Left ventricle myocardium inferior (tissue), 1 donor: ENCODE data around the gene SST. TPM values are rescaled to one million over a fixed set of nuclear protein-coding genes. Genes with fewer than 3 reads are reported as not detected.

Experiments
- DNase-seq: peaks from one replicate; pipeline ENCODE4 v3.0.0-alpha.2; 2020
- H3K27ac ChIP-seq: fragments of 200-600 bp; replicated peaks from 2 replicates; pipeline ENCODE4 v1.8.0; 2021
- H3K27me3 ChIP-seq: fragments of 200-600 bp; 2 replicates; pipeline ENCODE4 v1.8.0; 2021; ENCODE audit warnings: low read depth
- H3K36me3 ChIP-seq: fragments of 200-600 bp; 2 replicates; pipeline ENCODE4 v1.8.0; 2021
- H3K4me1 ChIP-seq: fragments of 200-600 bp; 2 replicates; pipeline ENCODE4 v1.8.0; 2021
- H3K4me3 ChIP-seq: fragments of 200-600 bp; 2 replicates; pipeline ENCODE4 v1.8.0; 2021; ENCODE audit warnings: mild to moderate bottlenecking, moderate library complexity
- H3K9me3 ChIP-seq: fragments of 200-600 bp; replicated peaks from 2 replicates; pipeline ENCODE4 v1.8.0; 2021
- CTCF ChIP-seq: fragments of 200-600 bp; IDR thresholded peaks from 2 replicates; pipeline ENCODE4 v1.8.0; 2021; ENCODE audit warnings: antibody characterized with exemption, mild to moderate bottlenecking, borderline replicate concordance
- intact Hi-C: fragments of 100-400 bp; cut with micrococcal nuclease; formaldehyde crosslinking; loops from one replicate; pipeline ENCODE4 v1.11.0; 2022
- total RNA-seq: library from RNA; stranded (reverse); fragmentation: NEBNext Ultra II Directional; extraction: Animal tissue kit (Norgen Biotek cat#: 25700); gene quantifications from one replicate; pipeline ENCODE4 v1.2.1, GENCODE V29; 2021
- donor health status: DM: no; HTN: yes; CAD: no; lungs with severe emphysema.

SST gene
- total RNA-seq, 1 donor from 2014 or later, result not detected

- no peak for DNase-seq
- H3K9me3 ChIP-seq, result peaks cover 13% of the 10 kb centered on the region
- no peak for TF ChIP-seq CTCF
- peaks cover 10% of the 10 kb centered on the region for H3K27me3 ChIP-seq
- H3K27ac ChIP-seq, result no peak overlapping the region
- no peaks in the 10 kb centered on the region for H3K36me3 ChIP-seq
- no peaks in the 10 kb centered on the region for H3K4me1 ChIP-seq
- no peak overlapping the region for H3K4me3 ChIP-seq
- intact Hi-C loops, result no loop called here
Observed at GRCh38 chr3:187629711-187630110, 40.5 kb downstream of the SST start.

GRCh38 chr3:187628169-187628568, 42.0 kb downstream of the SST start:
- no peak overlapping the region for H3K4me3 ChIP-seq
- H3K27me3 ChIP-seq, result peaks cover 26% of the 10 kb centered on the region
- intact Hi-C loops, result no loop called here
- no peaks in the 10 kb centered on the region for H3K9me3 ChIP-seq
- H3K4me1 ChIP-seq, result no peaks in the 10 kb centered on the region
- no peak for TF ChIP-seq CTCF
- H3K27ac ChIP-seq, result no peak overlapping the region
- no peak for DNase-seq
- no peaks in the 10 kb centered on the region for H3K36me3 ChIP-seq

- H3K4me1 ChIP-seq, result no peaks in the 10 kb centered on the region
- H3K9me3 ChIP-seq, result no peaks in the 10 kb centered on the region
- intact Hi-C loops, result no loop called here
- no peak for DNase-seq
- H3K4me3 ChIP-seq, result no peak overlapping the region
- TF ChIP-seq CTCF, result no peak
- no peak overlapping the region for H3K27ac ChIP-seq
- H3K27me3 ChIP-seq, result peaks cover 28% of the 10 kb centered on the region
- H3K36me3 ChIP-seq, result no peaks in the 10 kb centered on the region
Observed at GRCh38 chr3:187626581-187626980, 43.6 kb downstream of the SST start.

- Histone ChIP-seq H3K4me1 (no peaks in the 10 kb centered on the region), H3K9me3 (no peaks in the 10 kb centered on the region), H3K4me3 (no peak overlapping the region), H3K27ac (no peak overlapping the region), H3K27me3 (peaks cover 28% of the 10 kb centered on the region), H3K36me3 (no peaks in the 10 kb centered on the region)
- DNase-seq, result no peak
- intact Hi-C loops, result no loop called here
- no peak for TF ChIP-seq CTCF
Observed at GRCh38 chr3:187624588-187624987, 45.6 kb downstream of the SST start.

- intact Hi-C loops, result no loop called here
- no peaks in the 10 kb centered on the region for H3K4me1 ChIP-seq
- H3K27me3 ChIP-seq, result peaks cover 28% of the 10 kb centered on the region
- H3K4me3 ChIP-seq, result no peak overlapping the region
- H3K36me3 ChIP-seq, result no peaks in the 10 kb centered on the region
- H3K9me3 ChIP-seq, result no peaks in the 10 kb centered on the region
- TF ChIP-seq CTCF, result no peak
- no peak overlapping the region for H3K27ac ChIP-seq
- DNase-seq, result no peak
Observed at GRCh38 chr3:187623285-187623814, 46.8 kb downstream of the SST start.
